ENCODE data around the gene CFB.
"Not testable (repeated sequence)": the region's sequence is repeated elsewhere in the genome, so short reads cannot be mapped to it uniquely, and the experiment has no call there.

Gene CFB

GRCh38 chr6:31908791-31909190, 37.1 kb upstream of the CFB start:
- H3K4me3 ChIP-seq: no peak overlapping the region
- DNase-seq: no peak
- H3K4me1 ChIP-seq: peaks cover 0 to 13% (median 5%) of the 10 kb centered on the region in 4 donors
- no peak overlapping the region for H3K27ac ChIP-seq
- no peaks in the 10 kb centered on the region for H3K9me3 ChIP-seq
- TF ChIP-seq, protein P1, sequence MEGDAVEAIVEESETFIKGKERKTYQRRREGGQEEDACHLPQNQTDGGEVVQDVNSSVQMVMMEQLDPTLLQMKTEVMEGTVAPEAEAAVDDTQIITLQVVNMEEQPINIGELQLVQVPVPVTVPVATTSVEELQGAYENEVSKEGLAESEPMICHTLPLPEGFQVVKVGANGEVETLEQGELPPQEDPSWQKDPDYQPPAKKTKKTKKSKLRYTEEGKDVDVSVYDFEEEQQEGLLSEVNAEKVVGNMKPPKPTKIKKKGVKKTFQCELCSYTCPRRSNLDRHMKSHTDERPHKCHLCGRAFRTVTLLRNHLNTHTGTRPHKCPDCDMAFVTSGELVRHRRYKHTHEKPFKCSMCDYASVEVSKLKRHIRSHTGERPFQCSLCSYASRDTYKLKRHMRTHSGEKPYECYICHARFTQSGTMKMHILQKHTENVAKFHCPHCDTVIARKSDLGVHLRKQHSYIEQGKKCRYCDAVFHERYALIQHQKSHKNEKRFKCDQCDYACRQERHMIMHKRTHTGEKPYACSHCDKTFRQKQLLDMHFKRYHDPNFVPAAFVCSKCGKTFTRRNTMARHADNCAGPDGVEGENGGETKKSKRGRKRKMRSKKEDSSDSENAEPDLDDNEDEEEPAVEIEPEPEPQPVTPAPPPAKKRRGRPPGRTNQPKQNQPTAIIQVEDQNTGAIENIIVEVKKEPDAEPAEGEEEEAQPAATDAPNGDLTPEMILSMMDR (IDR thresholded peaks at IDR 0.05): no peak
- intact Hi-C loops (cut with DNase I; ENCODE audit: low total_unique reads): loop anchor here (5.0 kb wide), 1 partner anchor 44 kb away; no protein-coding TSS in a partner anchor
- no peaks in the 10 kb centered on the region for H3K27me3 ChIP-seq
- no peaks in the 10 kb centered on the region for H3K36me3 ChIP-seq

DNA sequence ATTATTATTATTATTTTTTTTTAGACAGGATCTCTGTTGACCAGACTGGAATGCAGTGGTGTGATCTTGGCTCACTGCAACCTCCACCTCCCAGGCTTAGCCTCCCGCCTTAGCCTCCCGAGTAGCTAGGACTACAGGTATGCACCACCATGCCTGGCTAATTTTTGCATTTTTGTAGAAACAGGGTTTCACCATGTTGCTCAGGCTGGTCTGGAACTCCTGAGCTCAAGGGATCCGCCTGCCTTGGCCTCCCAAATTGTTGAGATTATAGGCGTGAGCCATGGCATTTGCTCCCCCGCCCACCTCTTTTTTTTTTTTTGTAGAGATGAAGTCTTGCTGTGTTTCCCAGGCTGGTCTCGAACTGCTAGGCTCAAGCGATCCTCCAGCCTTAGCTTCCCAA, 36.6 kb upstream of the CFB start:
- H3K36me3 ChIP-seq, H3K27me3 ChIP-seq, DNase-seq, H3K27ac ChIP-seq, H3K4me3 ChIP-seq, H3K9me3 ChIP-seq: not testable (repeated sequence)
- H3K4me1 ChIP-seq: peaks cover 0 to 13% (median 5%) of the 10 kb centered on the region in 4 donors
- intact Hi-C loops (cut with DNase I; ENCODE audit: low total_unique reads): loop anchor here (5.0 kb wide), 1 partner anchor 43 kb away; no protein-coding TSS in a partner anchor

- intact Hi-C loops (cut with DNase I; ENCODE audit: low total_unique reads): no loop called here
- H3K27ac ChIP-seq: no peak overlapping the region
- no peaks in the 10 kb centered on the region for H3K9me3 ChIP-seq
- no peaks in the 10 kb centered on the region for H3K36me3 ChIP-seq
- no peak for DNase-seq
- H3K4me3 ChIP-seq: no peak overlapping the region
- H3K4me1 ChIP-seq: peaks cover 0 to 13% (median 5%) of the 10 kb centered on the region in 4 donors
- TF ChIP-seq, protein P1 (IDR thresholded peaks at IDR 0.05): no peak
- H3K27me3 ChIP-seq: peaks cover 0 to 2% of the 10 kb centered on the region in 2 donors
Measured at GRCh38 chr6:31911826-31912585, 33.9 kb upstream of the CFB start.

GRCh38 chr6:31915351-31915750, 30.5 kb upstream of the CFB start:
- TF ChIP-seq, protein P1 (IDR thresholded peaks at IDR 0.05): no peak

DNA sequence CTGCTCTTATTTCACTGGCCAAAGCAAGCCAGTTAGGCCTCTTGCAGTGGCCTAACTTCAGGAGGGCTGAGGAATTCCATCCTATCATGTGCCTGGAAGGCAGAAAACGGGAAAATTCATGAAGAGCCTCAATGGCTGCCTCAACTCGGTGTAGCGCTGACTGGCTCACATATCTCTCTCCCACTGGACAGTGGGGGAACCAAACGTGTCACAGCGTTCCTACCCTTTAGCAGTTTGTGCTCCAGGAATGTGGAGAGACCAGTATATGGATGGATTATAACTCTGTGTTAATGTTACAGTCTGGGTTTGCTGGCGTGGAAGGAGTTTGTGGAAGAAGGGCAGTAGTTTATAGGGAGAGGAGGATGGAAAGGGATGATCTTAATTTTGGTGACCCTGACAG, 30.1 kb upstream of the CFB start:
- TF ChIP-seq, protein P1 (IDR thresholded peaks at IDR 0.05): no peak
- intact Hi-C loops (cut with DNase I; ENCODE audit: low total_unique reads): no loop called here
- Histone ChIP-seq H3K9me3 (no peaks in the 10 kb centered on the region), H3K4me1 (peaks cover 0 to 10% (median 5%) of the 10 kb centered on the region in 4 donors), H3K27ac (no peak overlapping the region), H3K36me3 (no peaks in the 10 kb centered on the region), H3K4me3 (no peak overlapping the region), H3K27me3 (peaks cover 0 to 2% of the 10 kb centered on the region in 2 donors)
- no peak for DNase-seq

More at GRCh38 chr6:31915351-31915750, 30.5 kb upstream of the CFB start:
- intact Hi-C loops (cut with DNase I; ENCODE audit: low total_unique reads): no loop called here
- Histone ChIP-seq H3K27me3 (peaks cover 0 to 2% of the 10 kb centered on the region in 2 donors), H3K27ac (no peak overlapping the region), H3K9me3 (no peaks in the 10 kb centered on the region), H3K4me1 (peaks cover 0 to 13% (median 5%) of the 10 kb centered on the region in 4 donors), H3K36me3 (no peaks in the 10 kb centered on the region), H3K4me3 (no peak overlapping the region)
- no peak for DNase-seq

DNA sequence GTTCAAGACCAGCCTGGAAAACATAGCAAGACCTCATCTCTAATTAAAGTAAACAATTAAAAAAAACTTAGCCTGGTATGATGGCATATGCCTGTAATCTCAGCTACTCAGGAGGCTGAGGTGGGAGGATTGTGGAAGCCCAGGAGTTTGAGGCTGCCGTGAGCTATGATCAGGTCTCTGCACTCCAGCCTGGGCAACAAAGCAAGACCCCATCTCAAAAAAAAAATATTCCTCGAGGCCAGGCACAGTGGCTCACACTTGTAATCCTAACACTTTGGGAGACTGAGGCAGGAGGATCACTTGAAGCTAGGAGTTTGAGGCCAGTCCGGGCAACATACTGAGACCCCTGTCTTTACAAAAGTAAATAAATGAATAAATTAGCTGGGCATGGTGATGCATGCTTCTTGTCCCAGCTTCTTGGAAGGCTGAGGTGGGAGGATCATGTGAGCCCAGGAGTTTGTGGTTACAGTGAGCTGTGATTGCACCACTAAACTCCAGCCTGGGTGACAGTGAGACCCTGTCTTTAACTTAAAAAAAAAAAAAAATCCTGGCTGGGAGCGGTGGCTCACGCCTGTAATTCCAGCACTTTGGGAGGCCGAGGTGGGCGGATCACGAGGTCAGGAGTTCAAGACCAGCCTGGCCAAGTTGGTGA, 27.7 kb upstream of the CFB start:
- Histone ChIP-seq H3K9me3 (no peaks in the 10 kb centered on the region), H3K27me3 (peaks cover 0 to 2% of the 10 kb centered on the region in 2 donors), H3K36me3 (no peaks in the 10 kb centered on the region), H3K27ac (no peak overlapping the region), H3K4me3 (no peak overlapping the region), H3K4me1 (no peaks in the 10 kb centered on the region)
- TF ChIP-seq, protein P1 (IDR thresholded peaks at IDR 0.05): no peak
- DNase-seq: no peak
- intact Hi-C loops (cut with DNase I; ENCODE audit: low total_unique reads): no loop called here

Data from tibial artery (tissue), 4 donors.